PC-9 (cell line): ENCODE results near the gene AMBRA1. TPM values are rescaled to one million over a fixed set of nuclear protein-coding genes. Genes with fewer than 3 reads are reported as not detected.
A peak's percentile ranks its signal among the peaks of the same experiment; 100 is the strongest.

Experiments
- BruUV-seq: library from RNA; stranded (reverse); fragments of 400-500 nt; replicated peaks from 2 replicates; lab custom pipeline; 2021; lab: Mats Ljungman, UMichigan
- CTCF ChIA-PET: fragments of 300-600 bp; sonication (Branson Sonifier 250); formaldehyde crosslinking; loops from one replicate; lab custom pipeline; 2022; ENCODE audit warnings: antibody characterized with exemption; lab: Charles Lee
- POLR2A ChIA-PET: fragments of 300-600 bp; sonication (Branson Sonifier 250); formaldehyde crosslinking; loops from one replicate; lab custom pipeline; 2022; ENCODE audit warnings: antibody characterized with exemption; ENCODE audit not compliant: unreplicated experiment; lab: Charles Lee
- DNase-seq, 2 experiments: peaks; one replicate each; pipeline versions ENCODE4 v3.0.0 to v3.0.0-alpha.2; 2015 to 2022; ENCODE audit warnings: mixed read lengths in 1 of 2
- H2AFZ ChIP-seq: fragments of 200-600 bp; sonication (generic); 2 replicates; pipeline ENCODE4 v1.8.1; 2017; ENCODE audit warnings: antibody characterized with exemption
- H3F3A ChIP-seq: fragments of 200-600 bp; sonication (generic); 2 replicates; pipeline ENCODE4 v1.8.1; 2017; ENCODE audit warnings: antibody characterized with exemption, mild to moderate bottlenecking, low read depth; ENCODE audit not compliant: insufficient read depth
- H3K27ac ChIP-seq: fragments of 200-600 bp; sonication (generic); 2 replicates; pipeline ENCODE4 v1.6.1; 2016; ENCODE audit warnings: mixed run types
- H3K27me3 ChIP-seq: fragments of 200-600 bp; sonication (generic); 2 replicates; pipeline ENCODE4 v1.6.1; 2016; ENCODE audit warnings: low read depth, mixed run types; ENCODE audit not compliant: insufficient read depth
- H3K36me3 ChIP-seq: fragments of 200-600 bp; sonication (generic); 2 replicates; pipeline ENCODE4 v1.6.1; 2016; ENCODE audit warnings: low read depth, mixed run types
- H3K4me1 ChIP-seq: fragments of 200-600 bp; sonication (generic); replicated peaks from 2 replicates; pipeline ENCODE4 v1.6.1; 2016; ENCODE audit warnings: mixed run types; ENCODE audit not compliant: insufficient read depth
- H3K4me2 ChIP-seq: fragments of 200-600 bp; sonication (generic); 2 replicates; pipeline ENCODE4 v1.6.1; 2017; ENCODE audit warnings: mixed run types
- H3K4me3 ChIP-seq: fragments of 200-600 bp; sonication (generic); 2 replicates; pipeline ENCODE4 v1.6.1; 2016; ENCODE audit warnings: mixed run types
- H3K79me2 ChIP-seq: fragments of 200-600 bp; sonication (generic); 2 replicates; pipeline ENCODE4 v1.6.1; 2017; ENCODE audit warnings: low read depth, mixed run types
- H3K9me2 ChIP-seq: fragments of 200-600 bp; sonication (generic); 2 replicates; pipeline ENCODE4 v1.8.1; 2017; ENCODE audit warnings: mild to moderate bottlenecking; ENCODE audit not compliant: insufficient read depth
- H3K9me3 ChIP-seq: fragments of 200-600 bp; sonication (generic); 2 replicates; pipeline ENCODE4 v1.8.1; 2016; ENCODE audit warnings: low read depth; ENCODE audit not compliant: insufficient read depth
- H4K20me1 ChIP-seq: fragments of 200-600 bp; sonication (generic); 2 replicates; pipeline ENCODE4 v1.8.1; 2017; ENCODE audit not compliant: insufficient read depth
- EZH2 ChIP-seq: fragments of 200-600 bp; sonication (generic); IDR thresholded peaks from 2 replicates; pipeline ENCODE4 v1.8.0; 2017; ENCODE audit warnings: antibody characterized with exemption, low read depth
- intact Hi-C: fragments of 100-400 bp; cut with micrococcal nuclease; formaldehyde crosslinking; loops from one replicate; pipeline ENCODE4 v1.10.0; 2022; ENCODE audit not compliant: unreplicated experiment
- total RNA-seq: library from RNA; stranded (reverse); gene quantifications from 2 replicates; pipeline ENCODE4 v1.2.3, GENCODE V29; 2021
- TF ChIP-seq, protein P1 (sequence below): fragments of 200-600 bp; sonication (generic); conservative IDR thresholded peaks from 2 replicates; pipeline ENCODE4 v1.6.1; 2017; ENCODE audit warnings: mixed run types, antibody characterized with exemption, mild to moderate bottlenecking, moderate library complexity

The AMBRA1 gene
- total RNA-seq, 1 experiment from 2014 or later: 41.4 TPM

DNA sequence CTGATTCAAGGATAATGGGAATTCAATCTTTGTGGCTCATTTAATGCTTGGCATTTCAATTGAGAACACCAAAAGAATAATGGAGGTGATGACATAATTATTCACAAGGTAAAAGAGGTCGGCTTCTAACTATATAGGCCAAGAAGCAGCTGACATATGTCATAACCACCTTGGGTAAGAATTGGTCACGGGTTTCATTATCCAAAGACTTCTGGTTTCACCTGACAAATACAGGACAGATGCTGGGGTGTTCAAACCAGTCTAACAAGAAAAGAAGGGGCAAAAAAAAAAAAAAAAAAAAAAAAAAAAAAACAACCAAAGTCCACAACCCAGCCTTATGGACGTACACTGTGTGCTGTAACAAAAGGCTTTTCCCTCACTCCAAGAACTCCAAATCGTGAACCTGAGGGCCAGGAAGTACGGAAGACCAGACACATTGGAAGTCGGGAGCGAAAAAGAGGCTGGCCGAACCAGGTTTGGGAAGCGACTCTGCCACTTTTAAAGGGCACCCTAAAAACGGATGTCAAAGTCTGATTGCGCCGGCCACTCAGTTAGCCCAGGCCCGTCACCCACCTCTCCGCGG is 22.8 kb upstream of the AMBRA1 start:
- Histone ChIP-seq H3K9me3 (no peaks in the 10 kb centered on the region), H3K79me2 (peaks cover 60% of the 10 kb centered on the region), H3K36me3 (no peaks in the 10 kb centered on the region; the same call in 1 of the 2 replicates), H2AFZ (peak overlapping the region; percentile 90), H3K27me3 (no peaks in the 10 kb centered on the region), H3K4me1 (peaks cover 24% of the 10 kb centered on the region), H4K20me1 (peaks cover 9% of the 10 kb centered on the region), H3K4me3 (peak overlapping the region; percentile 95), H3K4me2 (peak overlapping the region; percentile 88), H3F3A (peaks cover 15% of the 10 kb centered on the region), H3K9me2 (no peaks in the 10 kb centered on the region), H3K27ac (peak overlapping the region; percentile 95)
- POLR2A ChIA-PET: no interaction called here
- intact Hi-C loops: loop anchor here (1.0 to 5.0 kb wide), 6 partner anchors 62 to 254 kb away; partner anchors contain the start of genes ARHGAP1 and MDK
- TSS peak; percentile 63 for BruUV-seq
- no peak for TF ChIP-seq EZH2
- TF ChIP-seq, protein P1, sequence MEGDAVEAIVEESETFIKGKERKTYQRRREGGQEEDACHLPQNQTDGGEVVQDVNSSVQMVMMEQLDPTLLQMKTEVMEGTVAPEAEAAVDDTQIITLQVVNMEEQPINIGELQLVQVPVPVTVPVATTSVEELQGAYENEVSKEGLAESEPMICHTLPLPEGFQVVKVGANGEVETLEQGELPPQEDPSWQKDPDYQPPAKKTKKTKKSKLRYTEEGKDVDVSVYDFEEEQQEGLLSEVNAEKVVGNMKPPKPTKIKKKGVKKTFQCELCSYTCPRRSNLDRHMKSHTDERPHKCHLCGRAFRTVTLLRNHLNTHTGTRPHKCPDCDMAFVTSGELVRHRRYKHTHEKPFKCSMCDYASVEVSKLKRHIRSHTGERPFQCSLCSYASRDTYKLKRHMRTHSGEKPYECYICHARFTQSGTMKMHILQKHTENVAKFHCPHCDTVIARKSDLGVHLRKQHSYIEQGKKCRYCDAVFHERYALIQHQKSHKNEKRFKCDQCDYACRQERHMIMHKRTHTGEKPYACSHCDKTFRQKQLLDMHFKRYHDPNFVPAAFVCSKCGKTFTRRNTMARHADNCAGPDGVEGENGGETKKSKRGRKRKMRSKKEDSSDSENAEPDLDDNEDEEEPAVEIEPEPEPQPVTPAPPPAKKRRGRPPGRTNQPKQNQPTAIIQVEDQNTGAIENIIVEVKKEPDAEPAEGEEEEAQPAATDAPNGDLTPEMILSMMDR: no peak
- DNase-seq: peak in 1 of 2 experiments; percentile 90
- CTCF ChIA-PET: interaction anchor here (0.6 to 2.2 kb wide), 2 partner anchors 62 to 233 kb away, joined by 3 to 12 read pairs; no protein-coding TSS in a partner anchor

DNA sequence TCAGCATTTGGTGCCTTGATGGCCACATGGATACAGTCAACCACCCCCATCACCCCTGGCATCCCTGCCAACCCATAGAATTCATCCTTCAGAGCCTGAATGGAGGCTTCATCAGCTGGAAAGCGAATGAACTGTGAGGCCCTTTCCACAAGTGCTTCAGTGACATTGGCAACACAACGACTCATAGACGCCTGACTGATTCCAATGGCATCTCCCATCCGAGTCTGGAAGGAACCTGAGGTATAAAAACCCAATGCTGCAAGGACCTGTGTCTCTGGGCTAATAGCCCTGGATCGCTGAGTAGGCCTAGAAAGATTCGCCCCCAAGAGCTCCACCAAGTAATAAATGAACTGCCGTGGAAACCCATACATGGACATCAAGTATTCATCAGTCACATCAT is 21.9 kb upstream of the AMBRA1 start:
- H3K79me2 ChIP-seq: peaks cover 52% of the 10 kb centered on the region
- no TSS peak for BruUV-seq
- CTCF ChIA-PET: interaction anchor here (0.5 to 0.6 kb wide), 2 partner anchors 47 to 232 kb away, joined by 3 to 7 read pairs; no protein-coding TSS in a partner anchor

DNA sequence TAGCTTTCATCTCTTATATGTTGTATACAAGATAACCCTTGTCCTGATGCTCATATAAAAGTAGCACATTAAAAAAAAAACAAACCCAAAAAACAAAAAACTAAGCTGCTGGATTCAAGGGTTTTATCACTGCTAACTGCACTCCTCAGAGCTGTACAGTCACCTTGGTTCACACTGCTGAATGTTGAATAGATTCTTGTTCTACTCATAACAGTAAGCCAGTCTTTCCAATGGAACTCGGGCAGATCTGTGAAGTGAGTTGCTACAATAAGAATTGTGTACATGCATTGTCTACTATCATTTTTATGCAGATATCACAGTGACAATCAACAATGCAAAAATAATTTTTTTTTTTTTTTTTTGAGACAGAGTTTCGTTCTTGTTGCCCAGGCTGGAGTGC is 18.5 kb upstream of the AMBRA1 start:
- no TSS peak for BruUV-seq
- intact Hi-C loops: no loop called here
- POLR2A ChIA-PET: no interaction called here

More for the DNA sequence above, 21.9 kb upstream of the AMBRA1 start:
- H3F3A ChIP-seq: peaks cover 12% of the 10 kb centered on the region
- H3K4me2 ChIP-seq: peak overlapping the region; percentile 88
- no peaks in the 10 kb centered on the region for H3K9me2 ChIP-seq
- no peak for DNase-seq
- H2AFZ ChIP-seq: no peak overlapping the region
- H3K36me3 ChIP-seq: no peaks in the 10 kb centered on the region
- peaks cover 4% of the 10 kb centered on the region; the same call in 1 of the 2 replicates for H4K20me1 ChIP-seq
- POLR2A ChIA-PET: no interaction called here
- peaks cover 24% of the 10 kb centered on the region for H3K4me1 ChIP-seq
- no peaks in the 10 kb centered on the region for H3K9me3 ChIP-seq
- no peaks in the 10 kb centered on the region for H3K27me3 ChIP-seq
- H3K27ac ChIP-seq: peak overlapping the region; percentile 95
- TF ChIP-seq, protein P1: no peak
- TF ChIP-seq EZH2: no peak
- intact Hi-C loops: loop anchor here (2.0 to 5.0 kb wide), 4 partner anchors 61 to 253 kb away; partner anchors contain the start of gene MDK
- H3K4me3 ChIP-seq: peak overlapping the region; percentile 95; the same call in 1 of the 2 replicates

More for the DNA sequence above, 18.5 kb upstream of the AMBRA1 start:
- Histone ChIP-seq H3F3A (peaks cover 12% of the 10 kb centered on the region), H3K4me2 (no peak overlapping the region), H4K20me1 (no peaks in the 10 kb centered on the region), H3K27me3 (no peaks in the 10 kb centered on the region), H3K9me3 (no peaks in the 10 kb centered on the region), H3K79me2 (peaks cover 18% of the 10 kb centered on the region), H3K36me3 (no peaks in the 10 kb centered on the region), H2AFZ (no peak overlapping the region), H3K9me2 (no peaks in the 10 kb centered on the region), H3K27ac (no peak overlapping the region), H3K4me3 (no peak overlapping the region), H3K4me1 (peaks cover 13% of the 10 kb centered on the region)
- TF ChIP-seq, protein P1: no peak
- no peak for TF ChIP-seq EZH2
- no peak for DNase-seq
- CTCF ChIA-PET: interaction anchor here (0.6 kb wide), 1 partner anchor 68 kb away, joined by 3 read pairs; no protein-coding TSS in a partner anchor
